NCI-H1092 (cell line): ENCODE measurements around the gene SEPTIN3.

ENCODE experiments used
- DNase-seq: peaks from one replicate; lab custom pipeline; 2025; lab: John Stamatoyannopoulos, UW

Gene SEPTIN3

GRCh38 chr22:41975299-41976069, 6.2 kb downstream of the SEPTIN3 start:
- DNase-seq: no peak

DNA sequence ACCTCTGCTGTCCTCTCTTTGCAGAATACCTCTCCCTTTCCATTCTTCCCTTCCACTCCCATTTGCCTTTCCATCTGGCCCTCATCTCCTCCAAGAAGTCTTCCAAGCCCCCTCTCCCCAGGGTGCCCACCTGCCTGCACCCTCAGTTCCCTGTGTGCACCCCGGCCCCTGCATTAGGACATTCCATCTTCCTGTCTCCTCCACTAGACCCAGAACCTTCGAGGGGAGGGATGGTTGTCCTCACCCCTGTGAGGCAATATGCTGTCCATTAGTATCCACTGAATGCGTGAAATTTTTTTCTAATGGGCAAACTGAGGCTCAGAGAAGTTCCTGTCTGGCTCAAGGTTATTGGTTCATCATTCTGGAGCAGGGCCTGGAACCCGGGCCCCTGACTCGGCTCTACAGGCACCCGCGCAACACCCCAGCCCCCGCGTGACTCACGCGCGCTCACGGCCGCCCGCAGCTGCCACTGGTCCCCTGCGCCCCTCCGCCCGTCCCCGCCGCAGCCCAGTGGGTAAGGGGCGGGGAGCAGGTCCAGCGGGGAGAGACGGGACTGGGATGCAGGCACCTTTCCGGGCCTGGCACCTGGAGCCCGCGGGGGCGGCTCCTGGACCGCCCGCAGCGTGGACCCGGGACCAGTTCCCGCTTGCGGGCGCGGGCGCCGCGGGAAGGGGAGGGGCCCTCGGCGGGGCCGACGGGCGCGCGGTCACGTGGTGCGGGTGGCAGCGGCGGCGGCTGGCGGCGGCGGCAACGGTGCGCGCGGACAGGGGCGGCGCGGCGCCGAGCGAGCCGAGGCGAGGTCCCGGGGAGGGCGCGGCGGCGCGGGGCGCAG, 7.0 kb downstream of the SEPTIN3 start:
- DNase-seq: peak; percentile 26

- DNase-seq: peak; percentile 45
Observed at GRCh38 chr22:41976961-41977566, 7.8 kb downstream of the SEPTIN3 start.

DNA sequence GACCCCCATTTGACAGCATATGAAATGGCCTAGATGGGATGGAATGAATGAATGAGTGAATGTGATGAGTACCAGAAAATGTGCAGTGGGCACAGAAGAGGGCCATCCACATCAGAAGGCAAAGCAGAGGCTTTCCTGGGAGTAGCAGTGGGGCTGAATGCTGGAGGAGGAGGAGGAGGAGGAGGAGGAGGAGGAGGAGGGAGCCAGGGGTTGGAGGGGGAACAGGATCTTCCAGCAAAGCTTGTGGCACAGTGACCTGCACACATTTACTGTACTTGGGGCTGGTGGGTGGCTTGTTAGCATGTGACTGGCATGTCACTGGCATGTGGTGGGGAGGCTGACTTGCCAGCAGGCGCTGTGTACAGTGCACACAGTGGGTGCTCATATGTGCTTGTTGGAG, 9.5 kb downstream of the SEPTIN3 start:
- DNase-seq: no peak

DNA sequence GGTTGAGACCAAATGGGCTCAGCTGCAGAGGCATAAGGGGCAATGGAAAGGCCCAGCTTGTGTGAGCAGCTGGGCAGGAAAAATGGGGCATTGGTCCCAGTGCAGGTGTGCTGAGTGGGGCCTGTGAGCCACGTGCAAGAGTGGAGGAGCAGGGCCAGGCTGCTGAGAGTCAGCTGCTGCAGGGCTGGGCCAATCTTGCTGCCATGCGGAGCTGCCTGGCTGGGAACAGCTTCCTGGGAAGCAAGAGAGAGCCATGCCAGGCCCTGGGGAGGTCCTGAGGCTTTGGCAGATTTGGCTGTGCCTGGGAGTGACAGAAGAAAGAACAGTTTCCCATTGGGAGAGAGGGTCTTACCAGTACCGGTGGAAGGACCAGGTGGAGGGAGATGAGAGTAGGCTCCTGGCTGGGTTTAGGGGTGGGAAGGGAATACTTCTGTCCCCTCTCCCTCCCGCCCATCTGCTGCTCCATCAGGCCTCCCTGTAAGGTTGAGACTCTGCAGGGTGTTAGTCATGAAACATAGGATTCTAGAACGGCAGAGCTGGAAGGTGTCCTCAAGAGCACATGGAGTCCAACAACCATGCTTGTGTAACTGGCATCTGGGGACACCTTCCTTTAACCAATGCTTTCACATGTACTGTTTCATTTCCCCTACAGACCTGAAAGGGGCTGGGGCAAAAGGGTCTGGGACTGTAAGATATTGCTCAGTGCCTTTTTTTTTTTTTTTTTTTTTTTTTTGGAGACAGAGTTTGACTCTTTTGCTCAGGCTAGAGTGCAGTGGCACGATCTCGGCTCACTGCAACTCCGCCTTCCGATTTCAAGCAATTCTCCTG, 10.4 kb downstream of the SEPTIN3 start:
- no peak for DNase-seq

GRCh38 chr22:41982865-41983264, 13.6 kb downstream of the SEPTIN3 start:
- no peak for DNase-seq

- no peak for DNase-seq
Observed at GRCh38 chr22:41983513-41984405, 14.5 kb downstream of the SEPTIN3 start.

DNA sequence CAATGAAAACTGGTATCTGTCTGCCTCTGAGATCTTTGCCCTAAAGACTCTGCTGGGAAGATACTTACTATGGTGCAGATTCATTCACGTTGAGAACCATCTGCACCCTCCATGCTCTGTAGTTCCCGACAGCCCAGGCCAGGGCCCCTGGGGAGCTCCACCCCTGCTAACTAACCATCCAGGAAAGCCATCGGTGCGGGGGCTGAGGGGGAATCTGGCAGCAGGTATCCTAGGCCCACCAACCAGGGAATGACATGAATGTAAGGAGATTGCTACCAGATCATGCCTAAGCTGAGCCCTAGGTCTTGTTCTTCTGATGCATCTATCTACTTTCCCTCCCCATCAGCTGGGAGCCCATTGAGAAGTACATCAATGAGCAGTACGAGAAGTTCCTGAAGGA, 18.0 kb downstream of the SEPTIN3 start:
- no peak for DNase-seq

- DNase-seq: no peak
Observed at GRCh38 chr22:41989246-41989645, 20.0 kb downstream of the SEPTIN3 start.

GRCh38 chr22:41991111-41991510, 21.9 kb downstream of the SEPTIN3 start:
- no peak for DNase-seq

- DNase-seq: no peak
Observed at GRCh38 chr22:41992496-41992895, 23.3 kb downstream of the SEPTIN3 start.

DNA sequence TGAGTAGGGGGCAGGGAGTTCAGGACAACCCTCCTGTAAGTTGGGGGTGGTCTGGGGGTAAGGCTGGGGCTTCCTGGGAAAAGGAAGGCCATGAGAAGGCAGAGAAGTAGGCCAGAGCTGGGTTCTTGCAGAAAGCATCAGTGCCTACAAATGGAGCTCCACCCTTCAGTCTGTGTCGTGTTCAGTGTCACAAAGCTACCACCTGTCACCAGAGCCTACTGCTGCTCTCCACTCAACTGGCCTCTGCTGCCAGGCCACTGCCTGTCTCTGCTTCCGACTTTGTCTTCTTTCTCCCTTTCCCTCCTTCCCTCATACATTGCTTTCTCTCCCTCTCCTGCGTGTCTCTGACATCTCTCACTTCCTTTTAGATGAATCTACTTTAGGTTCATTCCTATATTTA, 26.0 kb downstream of the SEPTIN3 start:
- DNase-seq: no peak

DNA sequence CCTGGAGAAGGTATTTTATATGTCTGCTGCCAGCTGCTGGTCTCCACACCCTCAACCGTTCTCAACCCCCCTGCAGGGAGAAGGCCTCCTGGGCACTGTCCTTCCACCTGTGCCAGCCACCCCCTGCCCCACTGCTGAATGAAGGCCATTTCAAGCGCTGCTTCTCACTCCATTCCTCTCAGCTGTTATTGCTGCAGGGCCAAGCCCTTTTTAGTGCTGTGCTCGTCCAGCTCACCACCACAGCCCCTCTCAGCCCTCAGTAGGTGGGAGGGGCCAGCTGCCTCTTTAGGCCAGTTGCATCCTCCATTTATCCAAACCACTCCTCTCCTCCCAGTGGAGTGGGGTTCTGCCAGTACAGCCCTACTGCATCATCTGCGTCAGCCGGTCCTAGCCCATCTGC, 27.6 kb downstream of the SEPTIN3 start:
- no peak for DNase-seq

GRCh38 chr22:41998361-41999261, 29.4 kb downstream of the SEPTIN3 start, which contains the start of gene WBP2NL:
WBP2NL (plus strand) TSS chr22:41998788; CDS start chr22:41998819, 31 bp downstream.
- no peak for DNase-seq

DNA sequence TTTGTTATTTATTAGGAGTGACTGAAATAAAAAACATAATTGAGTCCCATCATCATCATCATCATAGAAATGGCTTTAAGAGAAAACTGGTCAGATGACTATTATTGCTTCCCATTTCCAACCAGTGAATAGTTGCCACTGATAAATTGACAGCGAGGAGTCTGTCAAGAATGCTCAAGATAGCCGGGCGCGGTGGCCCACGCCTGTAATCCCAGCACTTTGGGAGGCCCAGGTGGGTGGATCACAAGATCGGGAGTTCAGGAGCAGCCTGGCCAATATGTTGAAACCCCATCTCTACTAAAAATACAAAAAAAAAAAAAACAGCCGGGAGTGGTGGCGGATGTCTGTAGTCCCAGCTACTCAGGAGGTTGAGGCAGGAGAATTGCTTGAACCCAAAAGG, 31.2 kb downstream of the SEPTIN3 start:
- no peak for DNase-seq

- DNase-seq: no peak
Observed at GRCh38 chr22:42001121-42001520, 31.9 kb downstream of the SEPTIN3 start.

GRCh38 chr22:42001706-42002105, 32.5 kb downstream of the SEPTIN3 start:
- no peak for DNase-seq

DNA sequence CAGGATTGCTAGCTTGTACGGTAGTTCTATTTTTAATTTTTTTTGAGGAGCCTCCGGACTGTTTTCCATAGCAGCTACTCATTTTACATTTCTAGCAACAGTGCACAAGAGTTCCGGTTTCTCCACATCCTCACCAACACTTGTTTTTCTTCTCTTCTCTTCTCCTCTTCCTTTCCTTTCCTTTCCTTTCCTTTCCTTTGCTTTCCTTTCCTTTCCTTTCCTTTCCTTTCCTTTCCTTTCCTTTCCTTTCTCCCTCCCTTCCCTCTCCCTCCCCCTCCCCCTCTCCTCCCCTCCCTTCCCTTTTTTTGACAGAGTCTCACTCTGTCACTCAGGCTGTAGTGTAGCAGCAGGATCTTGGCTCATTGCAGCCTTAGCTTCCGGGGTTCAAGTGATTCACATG, 38.7 kb downstream of the SEPTIN3 start:
- no peak for DNase-seq

DNA sequence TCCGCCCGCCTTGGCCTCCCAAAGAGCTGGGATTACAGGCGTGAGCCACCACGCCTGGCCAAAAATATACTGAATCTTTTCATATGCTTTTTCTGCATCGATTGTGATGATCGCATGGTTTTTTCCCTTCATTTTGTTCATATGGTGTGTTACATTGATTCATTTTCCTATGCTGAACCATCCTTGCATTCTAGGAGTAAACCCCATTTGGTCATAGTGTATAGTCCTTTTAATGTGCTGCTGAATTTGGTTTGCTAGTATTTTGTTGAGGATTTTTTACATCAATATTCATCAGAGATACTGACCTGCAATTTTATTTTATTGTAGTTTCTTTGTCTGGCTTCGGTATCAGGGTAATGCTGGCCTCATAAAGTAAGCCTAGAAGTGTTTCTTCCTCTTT, 41.5 kb downstream of the SEPTIN3 start:
- DNase-seq: no peak

DNA sequence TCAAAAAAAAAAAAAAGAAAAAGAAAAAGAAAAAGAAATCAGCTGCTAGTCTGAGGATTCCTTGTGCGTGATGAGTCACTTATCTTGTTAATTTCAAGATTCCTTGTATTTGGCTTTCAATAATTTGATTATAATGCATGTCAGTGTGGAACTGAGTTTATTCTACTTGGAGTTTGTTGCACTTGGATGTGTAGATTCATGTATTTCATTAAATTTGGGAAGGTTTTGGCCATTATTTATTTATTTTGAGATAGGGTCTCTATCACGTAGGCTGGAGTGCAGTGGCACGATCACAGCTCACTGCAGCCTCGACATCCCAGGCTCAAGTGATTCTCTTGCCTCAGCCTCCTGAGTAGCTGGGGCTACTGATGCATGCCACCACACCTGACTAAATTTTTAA, 44.1 kb downstream of the SEPTIN3 start:
- no peak for DNase-seq
